NT2/D1 (cell line): Measurements from ENCODE around the gene DPEP2NB.

ENCODE experiments used
- YY1 ChIP-seq: IDR thresholded peaks from 2 replicates; pipeline ENCODE4 v1.6.1; 2011; ENCODE audit not compliant: insufficient read length, insufficient read depth
- ZNF274 ChIP-seq: IDR thresholded peaks from 2 replicates; pipeline ENCODE4 v1.6.1; 2011; ENCODE audit warnings: mild to moderate bottlenecking, low read depth, low read length

- no peak for TF ChIP-seq YY1
- TF ChIP-seq ZNF274: no peak
These were observed 45.7 kb upstream of the DPEP2NB start for GRCh38 chr16:68061396-68061795.
